ENCODE measurements around the gene DPP4. TPM values are rescaled to one million over a fixed set of nuclear protein-coding genes. Genes with fewer than 3 reads are reported as not detected.

The DPP4 gene
- total RNA-seq (23.9 TPM), polyA plus RNA-seq (4.2 TPM)
- long read RNA-seq, donor 1, partial matches to known transcripts = 0 of 1 reads
- long read RNA-seq, donor 1, other reads (novel, unspliced or antisense) = 0 of 1 reads
- long read RNA-seq, donor 2, partial matches to known transcripts = 0 of 1 reads
- long read RNA-seq, donor 2, other reads (novel, unspliced or antisense) = 0 of 1 reads
- long read RNA-seq, donor 3, partial matches to known transcripts = 0 of 3 reads
- long read RNA-seq, donor 3, other reads (novel, unspliced or antisense) = 0 of 3 reads
- long read RNA-seq, donor 4, partial matches to known transcripts = 10 of 14 reads
- long read RNA-seq, donor 4, other reads (novel, unspliced or antisense) = 0 of 14 reads
- long read RNA-seq, donor 5, partial matches to known transcripts = 0 of 3 reads
- long read RNA-seq, donor 5, other reads (novel, unspliced or antisense) = 0 of 3 reads
- long read RNA-seq, donor 6, partial matches to known transcripts = 0 of 2 reads
- long read RNA-seq, donor 6, other reads (novel, unspliced or antisense) = 0 of 2 reads
- long read RNA-seq, donor 7, partial matches to known transcripts = 0 of 3 reads
- long read RNA-seq, donor 7, other reads (novel, unspliced or antisense) = 0 of 3 reads
- long read RNA-seq, donor 8, partial matches to known transcripts = 0 of 3 reads
- long read RNA-seq, donor 8, other reads (novel, unspliced or antisense) = 0 of 3 reads
- long read RNA-seq, donor 9, partial matches to known transcripts = 0 of 1 reads
- long read RNA-seq, donor 9, other reads (novel, unspliced or antisense) = 0 of 1 reads
- long read RNA-seq, donor 10 = 0 reads

DNA sequence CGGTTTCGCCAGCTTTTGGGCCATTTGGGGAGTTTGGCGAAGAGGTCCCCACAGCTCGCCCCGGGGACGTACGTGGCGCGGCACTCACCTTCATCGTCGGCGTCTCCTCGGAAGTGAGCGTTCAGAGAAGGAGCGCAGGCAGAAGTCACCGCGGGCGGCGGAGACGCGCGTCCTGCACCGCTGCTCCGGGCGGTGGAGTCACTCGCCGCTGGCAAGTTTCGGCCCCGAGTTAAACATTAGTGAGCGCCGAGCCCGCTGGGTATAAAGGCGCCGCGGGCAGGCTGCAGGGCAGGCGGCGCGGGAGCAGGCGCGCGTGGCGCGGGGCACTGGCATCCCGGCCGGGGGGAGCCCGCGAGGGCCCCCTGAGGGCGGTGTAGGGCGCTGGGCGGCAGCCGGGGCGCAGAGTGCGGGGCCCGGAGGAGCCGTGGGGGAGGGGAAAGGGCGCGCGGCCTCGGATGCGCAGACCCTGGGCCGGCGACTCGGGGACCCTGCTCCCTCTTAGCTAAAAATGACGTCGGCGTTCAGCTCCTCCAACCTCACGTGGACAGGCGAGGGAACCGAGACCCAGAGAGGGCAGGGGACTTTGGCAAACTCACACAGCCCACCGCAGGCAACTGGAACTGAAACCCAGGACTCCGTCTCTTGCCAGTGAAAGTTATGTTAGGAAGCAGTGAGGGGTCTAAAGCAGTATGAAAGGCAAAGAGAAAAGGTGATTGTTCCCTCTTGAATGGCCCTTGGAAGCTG lies at the start of gene DPP4:
TSS of gene DPP4 (minus strand) at position 328 of the 744 bp plus-strand sequence. CDS start at position 94, 234 bp downstream.
- peaks cover 4 to 33% of the 10 kb centered on the region in 2 donors for H3K4me1 ChIP-seq (ENCODE audit: control insufficient read depth in 2 of 2, insufficient read depth in 2 of 2, low read length in 2 of 2)
- 1% methylated on average over 71 of the region's 71 CpGs for WGBS
- peaks cover 0 to 3% of the 10 kb centered on the region in 2 donors for H3K27me3 ChIP-seq (ENCODE audit: control insufficient read depth in 2 of 2, insufficient read depth in 1 of 2, low read length in 1 of 2)
- H3K36me3 ChIP-seq (ENCODE audit: control insufficient read depth in 2 of 2, insufficient read depth in 2 of 2, low read length in 1 of 2) = no peaks in the 10 kb centered on the region
- H3K27ac ChIP-seq (ENCODE audit: low read depth in 1 of 2, low read length in 1 of 2) = peak within 1 kb of the TSS; percentile 2 to 65
- peak within 1 kb of the TSS; percentile 80 to 87 for H3K4me3 ChIP-seq (ENCODE audit: low read length in 2 of 2)
- H3K9me3 ChIP-seq (ENCODE audit: control insufficient read depth in 2 of 2, insufficient read depth in 1 of 2, low read length in 1 of 2) = peaks cover 2 to 12% of the 10 kb centered on the region in 2 donors
- DNase-seq (ENCODE audit: low read depth in 6 of 9, low spot score in 9 of 9) = peak in 8 of 9 donors; percentile 9 to 76 (median 52)

DNA sequence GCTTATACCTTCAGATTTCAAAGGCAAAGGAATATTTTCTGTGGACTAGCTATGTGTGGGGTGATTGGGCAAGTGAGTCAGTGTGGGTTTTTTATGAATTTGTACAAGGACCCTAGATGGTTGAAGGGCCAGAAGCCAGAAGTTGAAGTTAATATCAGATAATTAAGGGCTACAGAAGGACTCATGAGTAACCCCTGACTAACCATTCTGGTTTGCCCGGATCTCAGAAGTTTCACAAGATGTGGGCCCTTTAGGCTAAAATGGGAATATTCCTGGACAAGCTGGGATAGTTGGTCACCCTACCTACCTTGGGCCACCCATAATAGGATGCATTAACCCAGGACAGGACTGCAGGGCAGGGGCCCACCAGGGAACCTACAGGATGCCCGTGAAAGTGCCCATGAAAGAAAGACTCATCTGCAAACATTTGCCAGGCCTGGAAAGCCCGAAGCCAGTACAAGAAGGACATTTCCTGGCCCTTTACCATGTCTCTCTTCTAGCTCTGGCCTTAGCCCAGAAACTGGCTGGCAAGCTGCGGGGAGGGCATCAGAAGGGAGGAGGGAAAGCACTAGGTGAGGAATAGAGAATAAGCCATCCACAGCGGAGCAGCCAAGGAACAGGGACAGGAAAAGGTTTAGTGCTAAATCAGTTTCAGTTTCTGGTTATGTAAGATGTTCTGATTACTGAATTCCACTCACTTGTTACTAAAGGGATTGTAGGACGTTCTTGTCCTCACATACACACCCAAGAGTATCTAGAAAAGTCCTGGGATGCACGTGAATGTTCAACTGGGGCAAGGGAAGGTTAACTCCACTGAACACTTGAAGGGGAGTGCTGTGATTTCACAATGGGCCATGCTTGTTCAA lies 44.4 kb upstream of the DPP4 start:
- Histone ChIP-seq H3K27me3 (ENCODE audit: control insufficient read depth in 2 of 2, insufficient read depth in 1 of 2, low read length in 1 of 2) (no peaks in the 10 kb centered on the region), H3K9me3 (ENCODE audit: control insufficient read depth in 2 of 2, insufficient read depth in 1 of 2, low read length in 1 of 2) (peaks cover 0 to 4% of the 10 kb centered on the region in 2 donors), H3K4me3 (ENCODE audit: low read length in 2 of 2) (no peak overlapping the region), H3K27ac (ENCODE audit: low read depth in 1 of 2, low read length in 1 of 2) (no peak overlapping the region), H3K4me1 (ENCODE audit: control insufficient read depth in 2 of 2, insufficient read depth in 2 of 2, low read length in 2 of 2) (peaks cover 0 to 8% of the 10 kb centered on the region in 2 donors), H3K36me3 (ENCODE audit: control insufficient read depth in 2 of 2, insufficient read depth in 2 of 2, low read length in 1 of 2) (no peaks in the 10 kb centered on the region)
- WGBS = 79% methylated on average over 7 of the region's 7 CpGs
- no peak for DNase-seq (ENCODE audit: low read depth in 6 of 9, low spot score in 9 of 9)

DNA sequence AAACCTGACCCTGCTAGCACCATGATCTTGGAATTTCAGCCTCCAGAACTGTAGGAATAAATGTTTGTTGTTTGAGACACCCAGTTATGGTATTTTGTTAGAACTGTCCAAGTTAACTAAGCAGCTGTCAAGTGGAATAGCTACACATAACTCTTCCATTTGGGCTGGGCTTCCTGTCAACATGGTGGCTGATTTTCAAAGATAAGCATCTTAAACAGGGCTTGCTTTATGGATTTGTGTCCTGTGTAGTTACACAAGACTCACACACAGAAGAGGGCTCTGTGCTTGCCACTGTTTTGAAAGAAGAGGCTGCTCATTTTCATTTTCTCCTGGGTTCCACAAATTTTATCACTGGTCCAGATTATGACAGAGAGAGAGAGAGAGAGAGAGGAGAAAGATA lies 42.3 kb upstream of the DPP4 start:
- no peaks in the 10 kb centered on the region for H3K36me3 ChIP-seq (ENCODE audit: control insufficient read depth in 2 of 2, insufficient read depth in 2 of 2, low read length in 1 of 2)
- no peak overlapping the region for H3K4me3 ChIP-seq (ENCODE audit: low read length in 2 of 2)
- peaks cover 0 to 4% of the 10 kb centered on the region in 2 donors for H3K9me3 ChIP-seq (ENCODE audit: control insufficient read depth in 2 of 2, insufficient read depth in 1 of 2, low read length in 1 of 2)
- H3K4me1 ChIP-seq (ENCODE audit: control insufficient read depth in 2 of 2, insufficient read depth in 2 of 2, low read length in 2 of 2) = peaks cover 0 to 8% of the 10 kb centered on the region in 2 donors
- H3K27ac ChIP-seq (ENCODE audit: low read depth in 1 of 2, low read length in 1 of 2) = no peak overlapping the region
- DNase-seq (ENCODE audit: low read depth in 6 of 9, low spot score in 9 of 9) = no peak
- H3K27me3 ChIP-seq (ENCODE audit: control insufficient read depth in 2 of 2, insufficient read depth in 1 of 2, low read length in 1 of 2) = no peaks in the 10 kb centered on the region

DNA sequence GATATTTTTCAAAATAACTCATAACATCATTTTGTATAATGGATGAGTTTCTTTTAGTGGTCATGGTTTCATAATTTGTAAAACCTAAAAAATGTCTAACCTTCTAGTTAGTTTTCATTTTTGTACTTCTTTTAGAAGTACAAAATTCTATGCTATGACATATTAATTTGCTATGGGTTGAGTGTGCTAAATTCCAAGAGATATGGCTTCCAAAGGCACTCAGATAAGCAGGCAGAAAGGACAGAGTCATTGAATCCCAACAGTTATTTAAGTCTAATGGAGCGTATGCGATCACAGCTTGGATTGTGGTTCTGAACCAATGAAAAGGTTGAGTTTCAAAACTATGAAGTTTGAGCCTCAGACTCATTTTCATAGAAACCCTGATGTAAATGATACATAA lies 41.1 kb upstream of the DPP4 start:
- WGBS = 96% methylated on average over 2 of the region's 2 CpGs
- no peak for DNase-seq (ENCODE audit: low read depth in 6 of 9, low spot score in 9 of 9)
- Histone ChIP-seq H3K27me3 (ENCODE audit: control insufficient read depth in 2 of 2, insufficient read depth in 1 of 2, low read length in 1 of 2) (no peaks in the 10 kb centered on the region), H3K36me3 (ENCODE audit: control insufficient read depth in 2 of 2, insufficient read depth in 2 of 2, low read length in 1 of 2) (no peaks in the 10 kb centered on the region), H3K9me3 (ENCODE audit: control insufficient read depth in 2 of 2, insufficient read depth in 1 of 2, low read length in 1 of 2) (peaks cover 0 to 4% of the 10 kb centered on the region in 2 donors), H3K27ac (ENCODE audit: low read depth in 1 of 2, low read length in 1 of 2) (no peak overlapping the region), H3K4me3 (ENCODE audit: low read length in 2 of 2) (no peak overlapping the region), H3K4me1 (ENCODE audit: control insufficient read depth in 2 of 2, insufficient read depth in 2 of 2, low read length in 2 of 2) (peaks cover 0 to 7% of the 10 kb centered on the region in 2 donors)

DNA sequence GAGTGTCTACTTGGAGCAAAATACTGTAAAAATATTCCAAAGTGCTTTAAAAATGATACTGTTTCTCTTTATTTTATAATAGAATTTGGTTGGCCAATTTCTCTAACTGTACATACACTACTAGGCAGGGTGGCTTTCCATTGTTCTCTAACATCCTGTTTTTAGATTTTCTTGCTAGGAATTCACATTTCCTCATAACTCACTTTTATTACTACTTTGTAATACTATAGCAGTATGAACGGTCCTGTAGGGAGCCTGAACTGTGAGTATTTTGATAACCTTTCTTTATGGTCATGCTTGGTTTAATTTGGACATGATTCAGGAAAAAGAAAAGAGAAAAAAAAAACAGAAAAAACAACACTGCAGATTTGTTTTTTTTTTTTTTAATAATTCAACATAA lies 40.3 kb upstream of the DPP4 start:
- Histone ChIP-seq H3K36me3 (ENCODE audit: control insufficient read depth in 2 of 2, insufficient read depth in 2 of 2, low read length in 1 of 2) (no peaks in the 10 kb centered on the region), H3K27me3 (ENCODE audit: control insufficient read depth in 2 of 2, insufficient read depth in 1 of 2, low read length in 1 of 2) (no peaks in the 10 kb centered on the region), H3K9me3 (ENCODE audit: control insufficient read depth in 2 of 2, insufficient read depth in 1 of 2, low read length in 1 of 2) (peaks cover 0 to 4% of the 10 kb centered on the region in 2 donors), H3K4me1 (ENCODE audit: control insufficient read depth in 2 of 2, insufficient read depth in 2 of 2, low read length in 2 of 2) (peaks cover 0 to 3% of the 10 kb centered on the region in 2 donors), H3K4me3 (ENCODE audit: low read length in 2 of 2) (no peak overlapping the region), H3K27ac (ENCODE audit: low read depth in 1 of 2, low read length in 1 of 2) (no peak overlapping the region)
- no peak for DNase-seq (ENCODE audit: low read depth in 6 of 9, low spot score in 9 of 9)
- 80% methylated on average over 1 of the region's 1 CpG for WGBS

DNA sequence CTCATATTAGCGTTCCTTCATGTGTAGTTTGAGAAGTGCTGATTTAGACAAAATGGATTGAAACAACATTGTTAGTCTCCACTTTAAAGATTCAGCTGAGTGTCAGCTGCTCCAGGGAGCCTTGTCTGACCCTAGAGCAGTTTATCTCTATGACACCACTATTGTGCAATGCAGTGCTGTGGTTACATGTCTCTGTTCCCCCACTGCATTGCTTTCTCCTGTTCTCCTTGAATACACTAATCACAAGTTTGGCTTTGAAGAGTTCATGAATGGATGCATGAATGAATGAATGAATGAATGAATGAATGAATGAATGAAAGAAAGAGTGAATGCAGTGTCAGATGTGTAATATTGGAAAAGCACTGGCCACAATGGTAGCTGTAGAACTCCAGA lies 39.8 kb upstream of the DPP4 start:
- peaks cover 0 to 4% of the 10 kb centered on the region in 2 donors for H3K9me3 ChIP-seq (ENCODE audit: control insufficient read depth in 2 of 2, insufficient read depth in 1 of 2, low read length in 1 of 2)
- H3K27ac ChIP-seq (ENCODE audit: low read depth in 1 of 2, low read length in 1 of 2) = no peak overlapping the region
- no peaks in the 10 kb centered on the region for H3K36me3 ChIP-seq (ENCODE audit: control insufficient read depth in 2 of 2, insufficient read depth in 2 of 2, low read length in 1 of 2)
- H3K4me3 ChIP-seq (ENCODE audit: low read length in 2 of 2) = no peak overlapping the region
- DNase-seq (ENCODE audit: low read depth in 6 of 9, low spot score in 9 of 9) = no peak
- H3K4me1 ChIP-seq (ENCODE audit: control insufficient read depth in 2 of 2, insufficient read depth in 2 of 2, low read length in 2 of 2) = peaks cover 0 to 2% of the 10 kb centered on the region in 2 donors
- WGBS = 95% methylated on average over 1 of the region's 1 CpG
- no peaks in the 10 kb centered on the region for H3K27me3 ChIP-seq (ENCODE audit: control insufficient read depth in 2 of 2, insufficient read depth in 1 of 2, low read length in 1 of 2)

DNA sequence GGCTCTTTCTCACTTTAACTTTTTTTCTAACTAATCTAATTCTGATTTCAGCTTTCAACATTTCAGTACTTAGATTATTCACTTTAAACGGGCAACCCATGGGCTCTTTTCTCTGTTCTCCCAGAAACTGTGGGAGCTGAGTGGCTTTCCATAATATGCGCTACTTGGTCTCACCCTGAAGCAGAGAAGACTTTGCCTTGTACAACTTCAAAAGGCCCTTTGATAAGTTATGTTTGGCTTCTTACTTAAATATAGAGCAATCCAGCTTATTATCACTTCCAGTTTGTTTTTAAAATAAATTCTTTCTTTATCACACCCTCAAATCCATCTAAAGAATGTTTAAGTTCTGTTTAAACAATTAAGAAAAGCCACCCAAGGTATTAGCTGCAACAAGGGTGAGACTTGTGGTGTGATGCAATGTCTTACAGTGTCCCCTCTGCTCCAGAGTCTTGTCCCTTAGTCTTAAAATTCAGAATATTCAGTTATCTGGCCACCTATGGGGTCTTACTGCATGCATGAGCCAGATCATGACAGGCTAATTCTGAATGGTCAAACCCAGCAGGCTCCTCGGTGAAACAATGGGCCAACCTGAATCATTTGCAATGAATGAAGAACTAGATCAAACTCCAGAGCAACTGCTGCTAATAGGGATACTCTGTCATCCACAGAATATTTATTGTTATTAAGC lies 39.2 kb upstream of the DPP4 start:
- H3K27ac ChIP-seq (ENCODE audit: low read depth in 1 of 2, low read length in 1 of 2) = no peak overlapping the region

More for the DNA sequence above, 39.2 kb upstream of the DPP4 start:
- no peak overlapping the region for H3K4me3 ChIP-seq (ENCODE audit: low read length in 2 of 2)
- no peaks in the 10 kb centered on the region for H3K36me3 ChIP-seq (ENCODE audit: control insufficient read depth in 2 of 2, insufficient read depth in 2 of 2, low read length in 1 of 2)
- DNase-seq (ENCODE audit: low read depth in 6 of 9, low spot score in 9 of 9) = no peak
- H3K9me3 ChIP-seq (ENCODE audit: control insufficient read depth in 2 of 2, insufficient read depth in 1 of 2, low read length in 1 of 2) = peaks cover 0 to 4% of the 10 kb centered on the region in 2 donors
- H3K4me1 ChIP-seq (ENCODE audit: control insufficient read depth in 2 of 2, insufficient read depth in 2 of 2, low read length in 2 of 2) = peaks cover 0 to 2% of the 10 kb centered on the region in 2 donors
- H3K27me3 ChIP-seq (ENCODE audit: control insufficient read depth in 2 of 2, insufficient read depth in 1 of 2, low read length in 1 of 2) = no peaks in the 10 kb centered on the region
- WGBS = 96% methylated on average over 3 of the region's 3 CpGs

Data from thymus (tissue), 14 donors.